Tibial nerve (tissue), 3 donors: ENCODE data around the gene UBXN4.

Source experiments
- CTCF ChIP-seq, 5 experiments: fragments of 200-600 bp in 3 of 5; fragments of 450-650 bp in 2 of 5; sonication (generic) in 3 of 5; IDR thresholded peaks; one replicate each; pipeline ENCODE4 v1.5.1; 2016 to 2019; ENCODE audit warnings: antibody characterized with exemption in 5 of 5, mild to moderate bottlenecking in 3 of 5, moderate library complexity in 2 of 5
- POLR2A ChIP-seq, 2 donors: fragments of 450-650 bp; IDR thresholded peaks; one replicate each; pipeline ENCODE4 v1.6.1; 2017; ENCODE audit warnings: antibody characterized with exemption in 2 of 2, mild to moderate bottlenecking in 2 of 2, moderate library complexity in 2 of 2

GRCh38 chr2:135798275-135798705 lies 56.6 kb downstream of the UBXN4 start:
- TF ChIP-seq CTCF (IDR thresholded peaks at IDR 0.05) (no peak), POLR2A (IDR thresholded peaks at IDR 0.05) (no peak)
